PC-3 (cell line): ENCODE results near the gene RHBG. TPM values are rescaled to one million over a fixed set of nuclear protein-coding genes. Genes with fewer than 3 reads are reported as not detected.

ENCODE experiments used
- ATAC-seq: fragments of 200-7000 bp; cut with Tn5 transposase; 2 replicates; pipeline ENCODE4 v1.9.1; 2020; ENCODE audit warnings: mild to moderate bottlenecking, moderate library complexity
- BruUV-seq: library from RNA; stranded (reverse); fragments of 400-500 nt; replicated peaks from 2 replicates; lab custom pipeline; 2021; lab: Mats Ljungman, UMichigan
- CTCF ChIA-PET: fragments of 300-600 bp; sonication (Branson Sonifier 250); formaldehyde crosslinking; loops from one replicate; lab custom pipeline; 2022; ENCODE audit warnings: antibody characterized with exemption; lab: Charles Lee
- POLR2A ChIA-PET: fragments of 300-600 bp; sonication (Branson Sonifier 250); formaldehyde crosslinking; loops from one replicate; lab custom pipeline; 2022; ENCODE audit warnings: antibody characterized with exemption; ENCODE audit not compliant: unreplicated experiment; lab: Charles Lee
- DNase-seq: peaks from one replicate; pipeline ENCODE4 v3.0.0-alpha.2; 2015
- H2AFZ ChIP-seq: fragments of 300-600 bp; sonication (generic); 2 replicates; pipeline ENCODE4 v1.6.0; 2016; ENCODE audit warnings: antibody characterized with exemption, low read length
- H3F3A ChIP-seq: fragments of 300-600 bp; sonication (generic); one replicate; pipeline ENCODE4 v1.6.0; 2017; ENCODE audit warnings: antibody characterized with exemption, low read length, control low read depth, mild to moderate bottlenecking; ENCODE audit not compliant: unreplicated experiment
- H3K27ac ChIP-seq: fragments of 300-600 bp; sonication (generic); 2 replicates; pipeline ENCODE4 v1.5.1; 2016; ENCODE audit warnings: mild to moderate bottlenecking, low read length
- H3K27me3 ChIP-seq: fragments of 300-600 bp; sonication (generic); 2 replicates; pipeline ENCODE4 v1.6.1; 2016; ENCODE audit warnings: low read length, mixed read lengths
- H3K36me3 ChIP-seq: fragments of 300-600 bp; sonication (generic); 2 replicates; pipeline ENCODE4 v1.6.1; 2016; ENCODE audit warnings: low read depth, mixed run types, low read length, mixed read lengths
- H3K4me1 ChIP-seq: fragments of 300-600 bp; sonication (generic); 2 replicates; pipeline ENCODE4 v1.5.1; 2016; ENCODE audit warnings: low read length; ENCODE audit not compliant: insufficient read depth
- H3K4me2 ChIP-seq: fragments of 300-600 bp; sonication (generic); 2 replicates; pipeline ENCODE4 v1.6.0; 2016; ENCODE audit warnings: low read length
- H3K4me3 ChIP-seq: fragments of 300-600 bp; sonication (generic); 2 replicates; pipeline ENCODE4 v1.5.1; 2016; ENCODE audit warnings: mild to moderate bottlenecking, low read length, mixed read lengths
- H3K79me2 ChIP-seq: fragments of 300-600 bp; sonication (generic); 2 replicates; pipeline ENCODE4 v1.6.1; 2017; ENCODE audit warnings: low read length, mixed read lengths
- H3K9ac ChIP-seq: fragments of 300-600 bp; sonication (generic); 2 replicates; pipeline ENCODE4 v1.6.0; 2016; ENCODE audit warnings: mild to moderate bottlenecking, low read length
- H3K9me2 ChIP-seq: fragments of 300-600 bp; sonication (generic); replicated peaks from 2 replicates; pipeline ENCODE4 v1.6.1; 2016; ENCODE audit warnings: mixed run types, low read length, mixed read lengths
- H3K9me3 ChIP-seq: fragments of 300-600 bp; sonication (generic); 2 replicates; pipeline ENCODE4 v1.6.1; 2016; ENCODE audit warnings: low read length, mixed read lengths
- H4K20me1 ChIP-seq: fragments of 300-600 bp; sonication (generic); 2 replicates; pipeline ENCODE4 v1.6.1; 2016; ENCODE audit warnings: low read length, mixed read lengths
- EZH2 ChIP-seq: fragments of 300-600 bp; sonication (generic); IDR thresholded peaks from one replicate; pipeline ENCODE4 v1.6.1; 2017; ENCODE audit warnings: antibody characterized with exemption, mild to moderate bottlenecking, low read length; ENCODE audit not compliant: unreplicated experiment
- EZH2phosphoT487 ChIP-seq: fragments of 300-600 bp; sonication (generic); IDR thresholded peaks from 2 replicates; pipeline ENCODE4 v1.6.1; 2018; ENCODE audit warnings: mild to moderate bottlenecking, antibody characterized with exemption, low read length, borderline replicate concordance
- intact Hi-C: fragments of 100-400 bp; cut with micrococcal nuclease; formaldehyde crosslinking; loops from 2 replicates; pipeline ENCODE4 v1.9.0; 2023
- total RNA-seq: library from RNA; depleted of rRNA; stranded (reverse); fragments of >200 nt; gene quantifications from 2 replicates; pipeline ENCODE4 v1.2.3, GENCODE V29; 2014
- TF ChIP-seq, protein P1 (sequence below): fragments of 300-600 bp; sonication (generic); conservative IDR thresholded peaks from 2 replicates; pipeline ENCODE4 v1.5.1; 2017; ENCODE audit warnings: antibody characterized with exemption, low read depth, mild to moderate bottlenecking, low read length

Gene RHBG
- total RNA-seq, 1 experiment from 2014 or later, result 0.26 TPM

DNA sequence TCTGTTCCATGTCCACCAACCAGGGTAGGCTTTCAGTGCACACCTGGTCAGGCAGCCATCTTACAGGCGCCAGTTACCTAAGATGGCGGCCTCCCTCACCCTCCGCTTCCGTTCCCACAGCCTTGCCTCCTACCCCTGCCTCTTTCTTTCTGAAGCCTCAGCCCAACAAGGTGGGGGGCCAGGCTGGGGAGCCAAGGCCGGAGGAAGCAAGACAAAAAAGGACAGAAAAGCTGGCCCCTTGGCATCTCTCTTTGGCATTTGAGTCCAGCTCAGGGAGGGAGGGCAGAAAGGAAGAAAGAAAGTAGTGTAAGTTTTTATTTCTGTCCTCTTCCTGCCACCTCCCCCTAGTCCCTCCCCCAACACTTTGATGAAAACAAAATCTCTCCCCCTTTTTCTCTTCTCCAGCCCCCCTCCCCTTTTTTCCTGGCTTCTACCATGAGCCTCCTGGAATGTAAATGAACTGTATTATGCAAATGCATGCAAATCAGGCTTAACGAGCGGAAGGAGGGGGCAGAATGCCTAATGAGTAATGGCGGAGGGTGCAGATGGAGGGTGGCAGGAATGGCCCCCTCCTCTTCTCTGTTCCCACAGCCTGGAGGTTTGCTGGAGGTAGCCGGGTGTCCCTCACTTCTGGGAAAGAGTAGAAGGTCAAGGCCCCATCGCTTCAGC lies 43.8 kb downstream of the RHBG start:
- TF ChIP-seq EZH2phosphoT487 (no peak), EZH2 (no peak)
- TF ChIP-seq, protein P1, sequence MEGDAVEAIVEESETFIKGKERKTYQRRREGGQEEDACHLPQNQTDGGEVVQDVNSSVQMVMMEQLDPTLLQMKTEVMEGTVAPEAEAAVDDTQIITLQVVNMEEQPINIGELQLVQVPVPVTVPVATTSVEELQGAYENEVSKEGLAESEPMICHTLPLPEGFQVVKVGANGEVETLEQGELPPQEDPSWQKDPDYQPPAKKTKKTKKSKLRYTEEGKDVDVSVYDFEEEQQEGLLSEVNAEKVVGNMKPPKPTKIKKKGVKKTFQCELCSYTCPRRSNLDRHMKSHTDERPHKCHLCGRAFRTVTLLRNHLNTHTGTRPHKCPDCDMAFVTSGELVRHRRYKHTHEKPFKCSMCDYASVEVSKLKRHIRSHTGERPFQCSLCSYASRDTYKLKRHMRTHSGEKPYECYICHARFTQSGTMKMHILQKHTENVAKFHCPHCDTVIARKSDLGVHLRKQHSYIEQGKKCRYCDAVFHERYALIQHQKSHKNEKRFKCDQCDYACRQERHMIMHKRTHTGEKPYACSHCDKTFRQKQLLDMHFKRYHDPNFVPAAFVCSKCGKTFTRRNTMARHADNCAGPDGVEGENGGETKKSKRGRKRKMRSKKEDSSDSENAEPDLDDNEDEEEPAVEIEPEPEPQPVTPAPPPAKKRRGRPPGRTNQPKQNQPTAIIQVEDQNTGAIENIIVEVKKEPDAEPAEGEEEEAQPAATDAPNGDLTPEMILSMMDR, result no peak
- DNase-seq (no peak), ATAC-seq (no peak)
- no peaks in the 10 kb centered on the region for H3F3A ChIP-seq
- no peaks in the 10 kb centered on the region for H4K20me1 ChIP-seq
- ChIA-PET POLR2A (no interaction called here), CTCF (no interaction called here)
- peaks cover 34% of the 10 kb centered on the region for H3K27me3 ChIP-seq
- no peaks in the 10 kb centered on the region for H3K36me3 ChIP-seq
- H3K4me2 ChIP-seq, result no peak overlapping the region
- no peaks in the 10 kb centered on the region for H3K79me2 ChIP-seq
- BruUV-seq, result no TSS peak
- no peaks in the 10 kb centered on the region for H3K9me2 ChIP-seq
- H2AFZ ChIP-seq, result no peak overlapping the region
- H3K27ac ChIP-seq, result no peak overlapping the region
- no peaks in the 10 kb centered on the region for H3K9me3 ChIP-seq
- intact Hi-C loops, result no loop called here
- H3K4me3 ChIP-seq, result no peak overlapping the region
- no peaks in the 10 kb centered on the region for H3K4me1 ChIP-seq
- H3K9ac ChIP-seq, result no peak overlapping the region

DNA sequence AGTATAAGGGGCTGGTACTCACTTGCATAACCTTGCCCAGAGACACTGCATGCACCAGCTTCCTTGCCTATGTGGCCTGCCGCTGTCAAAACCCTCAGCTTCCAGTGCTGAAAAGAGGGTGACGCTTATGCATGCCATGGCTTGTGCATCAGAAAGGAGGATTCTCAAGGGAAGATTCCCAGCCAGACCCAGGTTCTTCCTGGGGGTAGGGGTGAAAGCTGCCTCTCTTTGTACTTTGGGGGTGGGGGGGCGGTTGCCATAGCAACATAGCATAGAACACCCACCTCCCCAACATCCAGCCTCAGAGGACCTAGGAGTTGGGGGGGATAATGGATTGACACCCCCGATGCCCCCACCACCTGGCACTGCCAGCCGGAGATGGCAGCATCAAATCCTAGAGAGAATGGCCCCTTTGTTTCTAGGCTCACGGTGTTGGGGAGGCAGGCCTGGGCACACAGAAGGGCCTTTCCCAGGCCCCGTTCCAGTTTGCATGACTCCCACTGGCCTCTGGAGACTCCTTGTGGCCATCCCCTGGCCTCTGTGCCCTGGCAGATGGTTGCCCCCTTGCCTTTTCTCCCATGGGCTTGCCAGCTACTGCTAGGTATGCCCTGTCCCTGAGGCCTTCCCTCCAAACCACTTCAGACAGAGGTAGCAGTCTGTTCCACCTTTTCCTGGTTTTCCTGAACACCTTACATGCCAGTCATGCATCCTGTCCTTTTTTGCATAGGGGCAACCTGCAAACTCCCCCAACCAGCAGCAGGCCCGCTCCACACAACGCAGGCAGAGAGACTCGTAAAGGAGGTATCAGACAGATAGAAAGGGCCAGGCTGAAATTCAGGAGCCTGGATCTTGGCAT lies 44.6 kb downstream of the RHBG start:
- H4K20me1 ChIP-seq, result no peaks in the 10 kb centered on the region
- H3K9me2 ChIP-seq, result no peaks in the 10 kb centered on the region
- no peaks in the 10 kb centered on the region for H3K79me2 ChIP-seq
- H3K4me1 ChIP-seq, result no peaks in the 10 kb centered on the region
- H3F3A ChIP-seq, result no peaks in the 10 kb centered on the region
- H3K4me2 ChIP-seq, result no peak overlapping the region
- H3K9ac ChIP-seq, result no peak overlapping the region
- no peak overlapping the region for H3K4me3 ChIP-seq
- no peaks in the 10 kb centered on the region for H3K36me3 ChIP-seq
- DNase-seq, result no peak
- TF ChIP-seq EZH2 (no peak), EZH2phosphoT487 (no peak)
- TF ChIP-seq, protein P1, result no peak
- intact Hi-C loops, result no loop called here
- H3K27me3 ChIP-seq, result peaks cover 34% of the 10 kb centered on the region
- BruUV-seq, result no TSS peak
- no peak overlapping the region for H2AFZ ChIP-seq
- CTCF ChIA-PET, result no interaction called here
- no peak overlapping the region for H3K27ac ChIP-seq
- ATAC-seq, result no peak
- POLR2A ChIA-PET, result no interaction called here
- no peaks in the 10 kb centered on the region for H3K9me3 ChIP-seq
